ENCODE measurements around the gene PDE6C.
"Not testable (repeated sequence)": the region's sequence is repeated elsewhere in the genome, so short reads cannot be mapped to it uniquely, and the experiment has no call there.

PDE6C gene

GRCh38 chr10:93652857-93653256, 40.5 kb downstream of the PDE6C start:
- no peak for DNase-seq

GRCh38 chr10:93654201-93654600, 41.9 kb downstream of the PDE6C start:
- no peak for DNase-seq

GRCh38 chr10:93656155-93656554, 43.8 kb downstream of the PDE6C start:
- no peak for DNase-seq

- DNase-seq = no peak
These were observed 45.4 kb downstream of the PDE6C start for GRCh38 chr10:93657757-93658156.

GRCh38 chr10:93666030-93666429, 53.7 kb downstream of the PDE6C start:
- DNase-seq = no peak

GRCh38 chr10:93667795-93668194, 55.5 kb downstream of the PDE6C start:
- no peak for DNase-seq

- no peak for DNase-seq
These were observed 58.0 kb downstream of the PDE6C start for GRCh38 chr10:93670372-93670771.

GRCh38 chr10:93671042-93671441, 58.7 kb downstream of the PDE6C start:
- DNase-seq = no peak

GRCh38 chr10:93672022-93672678, 59.8 kb downstream of the PDE6C start:
- DNase-seq = no peak

GRCh38 chr10:93672890-93673289, 60.6 kb downstream of the PDE6C start:
- DNase-seq = no peak

- no peak for DNase-seq
These were observed 61.5 kb downstream of the PDE6C start for GRCh38 chr10:93673791-93674190.

GRCh38 chr10:93678386-93678785, 66.0 kb downstream of the PDE6C start:
- no peak for DNase-seq

GRCh38 chr10:93678805-93679587, 66.7 kb downstream of the PDE6C start:
- no peak for DNase-seq

GRCh38 chr10:93680412-93681047, 68.2 kb downstream of the PDE6C start:
- DNase-seq = peak; percentile 49 to 90

- no peak for DNase-seq
These were observed 75.4 kb downstream of the PDE6C start for GRCh38 chr10:93687737-93688136.

GRCh38 chr10:93695740-93696139, 83.4 kb downstream of the PDE6C start:
- DNase-seq = no peak

- not testable (repeated sequence) for DNase-seq
These were observed 84.2 kb downstream of the PDE6C start for GRCh38 chr10:93696582-93696981.

GRCh38 chr10:93697207-93697606, 84.9 kb downstream of the PDE6C start:
- DNase-seq = no peak

GRCh38 chr10:93701866-93702209, 89.5 kb downstream of the PDE6C start:
- DNase-seq = peak; percentile 53 to 62

- DNase-seq = peak; percentile 87 to 96
These were observed 90.1 kb downstream of the PDE6C start, which contains the start of gene FRA10AC1 for GRCh38 chr10:93702210-93703001. Gene FRA10AC1 (minus strand): TSS chr10:93702592. CDS start chr10:93700106, 2,486 bp downstream.

GRCh38 chr10:93703066-93703465, 90.7 kb downstream of the PDE6C start:
- peak in 1 of 2 donors; percentile 4 for DNase-seq

GRCh38 chr10:93703841-93704240, 91.5 kb downstream of the PDE6C start:
- DNase-seq = no peak

- DNase-seq = no peak
These were observed 92.1 kb downstream of the PDE6C start for GRCh38 chr10:93704451-93704850.
